NAMALWA (cell line): ENCODE measurements around the gene PSMD2.

Experiments
- DNase-seq: peaks from one replicate; pipeline ENCODE4 v3.0.0-alpha.2; 2015; ENCODE audit warnings: low spot score

Gene PSMD2

GRCh38 chr3:184282941-184283340, 16.1 kb upstream of the PSMD2 start:
- no peak for DNase-seq

DNA sequence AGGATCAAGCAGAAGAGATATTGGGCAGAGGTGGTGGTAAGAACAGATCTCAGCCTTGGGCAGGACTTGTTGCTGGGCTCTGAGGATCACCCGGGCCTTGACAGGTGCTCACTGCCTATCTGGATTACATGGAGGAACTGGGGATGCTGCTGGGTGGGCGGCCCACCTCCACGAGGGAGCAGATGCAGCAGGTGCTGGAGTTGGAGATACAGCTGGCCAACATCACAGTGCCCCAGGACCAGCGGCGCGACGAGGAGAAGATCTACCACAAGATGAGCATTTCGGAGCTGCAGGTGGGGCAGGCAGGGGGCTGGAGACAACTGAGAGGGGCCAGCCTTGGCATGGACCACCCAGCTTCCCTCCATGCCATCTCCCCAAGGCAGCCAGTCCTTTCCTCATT, 15.4 kb upstream of the PSMD2 start:
- DNase-seq, result no peak

GRCh38 chr3:184284696-184285095, 14.3 kb upstream of the PSMD2 start:
- peak; percentile 56 for DNase-seq

DNA sequence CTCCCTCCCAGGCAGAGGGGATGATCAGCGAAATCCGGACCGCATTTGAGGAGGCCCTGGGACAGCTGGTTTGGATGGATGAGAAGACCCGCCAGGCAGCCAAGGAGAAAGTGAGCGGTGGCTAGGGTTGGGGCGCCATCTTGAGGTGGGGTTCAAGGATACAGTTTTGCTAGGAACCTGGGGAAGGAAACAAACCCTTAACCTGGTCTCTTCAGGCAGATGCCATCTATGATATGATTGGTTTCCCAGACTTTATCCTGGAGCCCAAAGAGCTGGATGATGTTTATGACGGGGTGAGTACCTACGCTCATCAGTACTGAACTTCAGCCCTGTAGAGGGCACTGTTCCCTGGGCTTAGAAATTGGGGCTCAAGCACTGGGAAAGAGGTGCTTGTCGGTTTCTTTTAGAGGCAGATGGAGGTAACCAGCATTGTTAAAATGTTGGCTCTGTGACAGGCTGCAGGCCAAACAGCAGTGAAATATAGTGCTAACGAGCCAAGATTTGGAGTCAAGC, 9.6 kb upstream of the PSMD2 start:
- DNase-seq, result peak; percentile 78

DNA sequence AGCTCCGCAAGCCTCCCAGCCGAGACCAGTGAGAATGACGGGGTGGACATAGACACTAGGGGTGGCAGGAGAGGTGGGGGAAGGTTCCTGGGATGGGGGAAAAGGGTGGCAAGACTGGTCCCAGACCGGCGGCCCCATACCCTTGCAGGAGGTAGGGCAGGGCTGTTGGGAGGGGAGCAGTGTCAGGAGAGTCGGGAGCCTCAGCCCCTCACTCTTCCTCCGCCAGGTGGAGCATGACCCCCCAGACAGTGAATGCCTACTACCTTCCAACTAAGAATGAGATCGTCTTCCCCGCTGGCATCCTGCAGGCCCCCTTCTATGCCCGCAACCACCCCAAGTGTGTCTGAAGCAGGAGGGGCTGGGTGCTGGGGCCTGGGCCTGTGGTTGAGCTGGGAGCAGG, 8.7 kb upstream of the PSMD2 start:
- DNase-seq, result no peak

GRCh38 chr3:184291044-184291737, 7.8 kb upstream of the PSMD2 start:
- DNase-seq, result no peak

GRCh38 chr3:184291738-184292445, 7.1 kb upstream of the PSMD2 start:
- no peak for DNase-seq

DNA sequence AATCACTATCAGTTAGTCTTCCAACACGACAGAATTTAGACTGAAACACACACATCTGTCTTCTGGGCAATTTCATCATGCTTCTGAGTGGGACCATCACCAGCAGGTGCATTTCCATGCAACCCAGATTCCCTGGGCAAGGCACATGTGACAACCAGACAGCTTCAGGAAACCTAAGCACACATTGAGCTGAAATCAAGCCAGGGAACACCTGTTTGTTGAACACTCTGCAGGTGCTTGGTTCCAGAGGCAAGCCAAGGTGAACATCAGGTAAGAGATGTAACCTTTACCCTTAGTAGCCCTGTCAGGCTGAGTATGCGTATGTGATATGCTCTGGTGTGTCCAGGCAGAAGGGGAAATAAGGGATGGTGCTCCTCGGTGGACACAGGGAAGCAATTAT, 3.3 kb upstream of the PSMD2 start:
- no peak for DNase-seq

DNA sequence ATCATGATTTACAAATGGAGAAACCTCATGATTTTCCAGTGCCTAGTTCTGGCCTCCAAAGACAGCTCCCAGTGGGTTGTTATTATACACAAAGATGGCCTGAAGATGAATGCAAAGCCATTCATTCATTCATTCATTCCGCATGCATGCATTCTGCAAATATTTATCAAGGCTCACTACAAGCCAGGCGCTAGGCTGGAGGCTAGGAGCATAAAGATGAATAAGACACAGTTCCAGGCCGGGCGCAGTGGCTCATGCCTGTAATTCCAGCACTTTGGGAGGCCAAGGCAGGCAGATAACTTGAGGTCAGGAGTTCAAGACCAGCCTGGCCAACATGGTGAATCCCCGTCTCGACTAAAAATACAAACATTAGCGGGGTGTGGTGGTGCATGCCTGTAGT, 2.4 kb upstream of the PSMD2 start:
- no peak for DNase-seq

GRCh38 chr3:184299488-184300377, 692 bp downstream of the PSMD2 start:
- no peak for DNase-seq

GRCh38 chr3:184300378-184300720, 1.3 kb downstream of the PSMD2 start:
- DNase-seq, result no peak

DNA sequence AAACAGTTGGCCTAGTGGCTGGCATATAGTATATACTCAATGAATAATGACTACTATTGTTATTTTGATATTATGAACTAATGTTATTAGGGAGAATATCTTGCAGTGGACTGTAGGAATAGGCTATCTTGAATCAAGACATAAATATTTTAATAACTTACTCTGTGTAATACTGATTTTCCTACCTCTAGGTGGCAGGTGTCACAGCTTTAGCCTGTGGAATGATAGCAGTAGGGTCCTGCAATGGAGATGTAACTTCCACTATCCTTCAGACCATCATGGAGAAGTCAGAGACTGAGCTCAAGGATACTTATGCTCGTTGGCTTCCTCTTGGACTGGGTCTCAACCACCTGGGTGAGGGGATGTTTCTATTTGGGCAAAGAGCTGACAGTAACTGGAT, 6.5 kb downstream of the PSMD2 start:
- DNase-seq, result peak; percentile 57

- no peak for DNase-seq
Observed at GRCh38 chr3:184306341-184306972, 7.4 kb downstream of the PSMD2 start.

DNA sequence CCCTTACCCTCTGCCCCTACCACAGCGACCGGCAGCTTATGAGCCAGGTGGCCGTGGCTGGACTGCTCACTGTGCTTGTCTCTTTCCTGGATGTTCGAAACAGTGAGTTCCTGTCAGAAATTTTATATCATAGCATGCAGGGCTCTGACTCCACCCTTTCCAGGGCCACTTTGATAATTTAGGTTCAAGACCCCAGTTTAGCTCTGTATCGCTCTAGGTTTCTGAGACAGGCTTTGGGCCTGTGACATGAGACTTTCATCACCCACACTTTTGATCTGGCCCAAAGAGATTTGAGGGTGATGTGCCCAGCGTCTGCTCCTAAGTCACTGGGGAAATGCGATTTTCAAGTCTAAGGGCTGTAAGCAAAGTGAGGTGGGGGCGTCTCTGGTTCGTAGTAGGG, 8.9 kb downstream of the PSMD2 start:
- no peak for DNase-seq

GRCh38 chr3:184308744-184309143, 9.7 kb downstream of the PSMD2 start:
- no peak for DNase-seq

DNA sequence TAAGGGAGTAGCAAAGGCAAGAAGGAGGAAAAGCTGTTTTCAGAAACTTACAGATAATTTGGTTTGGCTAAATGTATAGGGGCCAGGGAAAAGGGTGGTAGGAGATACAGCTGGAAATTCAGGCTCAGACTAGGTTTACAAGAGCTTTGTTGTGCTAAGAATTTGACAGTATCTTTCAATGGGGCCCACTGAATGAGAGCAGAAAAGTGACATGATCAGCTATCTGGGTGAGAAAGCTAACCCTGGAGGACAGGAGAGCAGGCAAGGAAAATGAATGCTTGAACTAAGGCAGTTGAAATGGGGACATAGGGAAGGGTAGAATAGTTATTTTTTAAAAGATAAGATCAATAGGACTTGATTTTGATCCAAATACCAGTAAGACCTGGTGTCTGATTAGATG, 12.6 kb downstream of the PSMD2 start:
- no peak for DNase-seq

GRCh38 chr3:184314363-184314699, 15.3 kb downstream of the PSMD2 start, which contains the start of gene EIF4G1:
Gene EIF4G1, plus strand, starts transcription at chr3:184314606. Its CDS starts 1,191 bp downstream, at chr3:184315797.
- peak; percentile 91 for DNase-seq

GRCh38 chr3:184314700-184315542, 15.9 kb downstream of the PSMD2 start:
- DNase-seq, result peak; percentile 57

DNA sequence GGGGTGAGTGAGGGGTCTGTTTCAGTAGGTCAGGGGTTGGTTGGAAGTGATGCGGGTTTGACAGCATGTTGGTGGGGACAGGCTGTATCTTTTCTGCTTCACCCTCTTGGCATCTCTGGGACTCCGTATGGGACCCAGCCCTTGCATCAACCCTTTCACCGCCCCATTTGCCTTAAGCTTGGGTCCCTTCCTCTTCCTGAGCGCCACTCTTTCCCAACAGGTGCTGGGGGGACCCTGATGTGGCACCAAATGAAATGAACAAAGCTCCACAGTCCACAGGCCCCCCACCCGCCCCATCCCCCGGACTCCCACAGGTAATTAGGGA, 16.5 kb downstream of the PSMD2 start:
- peak; percentile 36 for DNase-seq

DNA sequence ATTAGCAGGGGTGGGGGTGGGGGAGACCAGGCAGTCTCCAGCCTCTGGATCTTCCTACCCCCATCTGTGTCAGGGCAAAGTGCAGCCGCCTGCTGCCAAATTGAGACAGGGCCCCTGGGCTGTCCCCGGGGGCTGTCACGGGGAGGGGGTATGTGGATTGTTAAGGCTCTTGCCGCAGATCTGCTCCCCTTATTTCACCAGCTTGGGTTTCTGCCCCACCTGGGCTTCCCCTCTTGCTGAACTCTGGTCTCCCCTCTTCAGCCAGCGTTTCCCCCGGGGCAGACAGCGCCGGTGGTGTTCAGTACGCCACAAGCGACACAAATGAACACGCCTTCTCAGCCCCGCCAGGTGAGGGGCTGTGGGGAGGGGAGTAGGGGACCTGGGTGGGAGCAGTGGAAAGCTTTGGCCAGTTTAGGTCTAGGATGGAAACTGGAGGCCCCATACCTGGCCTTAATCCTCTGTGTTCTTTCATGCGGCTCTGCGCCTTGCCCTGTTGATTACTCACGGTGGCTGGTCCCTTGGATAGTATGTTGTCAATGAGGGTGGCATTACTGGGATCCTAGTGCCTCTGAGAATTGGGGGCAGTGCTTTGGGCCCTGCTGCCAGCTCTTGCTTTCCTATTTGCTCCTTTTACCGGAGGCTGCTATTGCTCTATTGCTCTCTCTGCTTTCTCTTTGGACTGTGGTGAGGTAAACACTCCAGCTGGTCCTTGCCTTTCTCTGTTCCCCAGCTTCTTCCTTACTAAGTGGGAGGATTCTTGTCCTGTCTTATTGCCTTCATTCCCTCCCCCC, 17.0 kb downstream of the PSMD2 start:
- no peak for DNase-seq

DNA sequence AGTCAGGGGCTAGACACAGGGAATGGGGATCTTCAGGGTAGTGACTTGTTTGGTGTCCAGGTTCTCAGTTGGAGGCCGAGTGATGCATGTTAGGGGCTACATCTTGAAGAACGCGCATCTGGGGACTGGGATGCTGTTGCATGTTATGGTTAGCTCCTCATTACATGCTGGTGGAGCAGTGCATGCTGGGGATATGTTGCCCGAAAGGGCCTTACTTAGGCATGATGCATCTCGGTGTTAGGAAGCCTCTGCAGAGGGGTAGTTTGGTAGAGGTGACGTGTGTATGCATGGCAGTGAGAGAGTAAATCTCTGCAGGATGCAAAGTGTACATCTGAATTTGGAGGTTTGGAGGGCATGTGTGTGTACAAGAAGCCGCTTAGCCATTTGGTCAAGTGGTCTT, 17.8 kb downstream of the PSMD2 start:
- DNase-seq, result no peak
